ENCODE results near the gene KANK4.
A peak's percentile ranks its signal among the peaks of the same experiment; 100 is the strongest.

Gene KANK4

GRCh38 chr1:62304515-62304914, 14.7 kb downstream of the KANK4 start:
- DNase-seq: no peak

- DNase-seq: no peak
Observed at GRCh38 chr1:62301726-62302390, 17.4 kb downstream of the KANK4 start.

GRCh38 chr1:62299426-62300200, 19.6 kb downstream of the KANK4 start:
- no peak for DNase-seq

- DNase-seq: no peak
Observed at GRCh38 chr1:62295921-62296491, 23.2 kb downstream of the KANK4 start.

- no peak for DNase-seq
Observed at GRCh38 chr1:62294261-62294660, 25.0 kb downstream of the KANK4 start.

- no peak for DNase-seq
Observed at GRCh38 chr1:62288662-62289061, 30.6 kb downstream of the KANK4 start.

- DNase-seq: no peak
Observed at GRCh38 chr1:62288224-62288623, 31.0 kb downstream of the KANK4 start.

- no peak for DNase-seq
Observed at GRCh38 chr1:62286786-62287224, 32.4 kb downstream of the KANK4 start.

- DNase-seq: no peak
Observed at GRCh38 chr1:62285984-62286785, 33.0 kb downstream of the KANK4 start.

- no peak for DNase-seq
Observed at GRCh38 chr1:62285440-62285839, 33.8 kb downstream of the KANK4 start.

GRCh38 chr1:62283986-62284385, 35.2 kb downstream of the KANK4 start:
- no peak for DNase-seq

- no peak for DNase-seq
Observed at GRCh38 chr1:62282909-62283755, 36.1 kb downstream of the KANK4 start.

GRCh38 chr1:62281922-62282555, 37.2 kb downstream of the KANK4 start:
- no peak for DNase-seq

- no peak for DNase-seq
Observed at GRCh38 chr1:62280960-62281465, 38.2 kb downstream of the KANK4 start.

- DNase-seq: no peak
Observed at GRCh38 chr1:62280150-62280549, 39.1 kb downstream of the KANK4 start.

- DNase-seq: no peak
Observed at GRCh38 chr1:62276791-62277190, 42.4 kb downstream of the KANK4 start.

GRCh38 chr1:62274496-62275485, 44.4 kb downstream of the KANK4 start:
- DNase-seq: no peak

- no peak for DNase-seq
Observed at GRCh38 chr1:62273953-62274352, 45.3 kb downstream of the KANK4 start.

GRCh38 chr1:62271948-62272728, 47.1 kb downstream of the KANK4 start:
- DNase-seq: peak; percentile 30
